Stimulated activated memory B cell treated with anti-CD40 and anti-IgM and Interleukin-4, amounts not matched to agents 10 μg/mL and 1 μg/mL and 100 μg/mL, for 72 hours (primary cell): Measurements from ENCODE around the gene ZNF484.
"Not testable (repeated sequence)": the region's sequence is repeated elsewhere in the genome, so short reads cannot be mapped to it uniquely, and the experiment has no call there.

Experiments
- ATAC-seq: fragments of 150-1000 bp; cut with Tn5 transposase; 2 replicates; pipeline ENCODE4 v1.10.0; 2021
- H3K27ac Mint-ChIP-seq: one replicate; pipeline ENCODE4 v1.8.0; 2022; ENCODE audit warnings: mild to moderate bottlenecking, mixed read lengths
- H3K27me3 Mint-ChIP-seq: one replicate; pipeline ENCODE4 v1.8.0; 2022; ENCODE audit warnings: mixed read lengths
- H3K36me3 Mint-ChIP-seq: one replicate; pipeline ENCODE4 v1.8.0; 2022; ENCODE audit warnings: mixed read lengths
- H3K4me1 Mint-ChIP-seq: one replicate; pipeline ENCODE4 v1.8.0; 2022; ENCODE audit warnings: mixed read lengths
- H3K4me3 Mint-ChIP-seq: one replicate; pipeline ENCODE4 v1.8.0; 2022; ENCODE audit warnings: mild to moderate bottlenecking, moderate library complexity, mixed read lengths
- H3K9me3 Mint-ChIP-seq: one replicate; pipeline ENCODE4 v1.8.0; 2022; ENCODE audit warnings: mixed read lengths

The ZNF484 gene

GRCh38 chr9:92883666-92884405 is 6.0 kb upstream of the ZNF484 start:
- H3K4me1 Mint-ChIP-seq, H3K9me3 Mint-ChIP-seq, ATAC-seq, H3K4me3 Mint-ChIP-seq, H3K36me3 Mint-ChIP-seq, H3K27ac Mint-ChIP-seq: not testable (repeated sequence)
- peaks cover 38% of the 10 kb centered on the region for H3K27me3 Mint-ChIP-seq

- Mint-ChIP-seq H3K36me3 (peaks cover 10% of the 10 kb centered on the region), H3K27me3 (peaks cover 38% of the 10 kb centered on the region), H3K4me3 (no peak overlapping the region), H3K9me3 (no peaks in the 10 kb centered on the region), H3K27ac (no peak overlapping the region), H3K4me1 (peaks cover 13% of the 10 kb centered on the region)
- no peak for ATAC-seq
Observed at GRCh38 chr9:92882276-92882675, 4.4 kb upstream of the ZNF484 start.

- Mint-ChIP-seq H3K27ac (no peak overlapping the region), H3K4me3 (no peak overlapping the region), H3K36me3 (peaks cover 36% of the 10 kb centered on the region), H3K9me3 (no peaks in the 10 kb centered on the region), H3K4me1 (peaks cover 51% of the 10 kb centered on the region), H3K27me3 (no peaks in the 10 kb centered on the region)
- ATAC-seq = no peak
Observed at GRCh38 chr9:92875373-92875772, 2.5 kb downstream of the ZNF484 start.

- no peak overlapping the region for H3K27ac Mint-ChIP-seq
Observed at GRCh38 chr9:92870289-92870688, 7.5 kb downstream of the ZNF484 start.

GRCh38 chr9:92866600-92866999 is 11.2 kb downstream of the ZNF484 start:
- H3K27me3 Mint-ChIP-seq, ATAC-seq, H3K27ac Mint-ChIP-seq, H3K9me3 Mint-ChIP-seq, H3K4me3 Mint-ChIP-seq: not testable (repeated sequence)
- Mint-ChIP-seq H3K4me1 (peaks cover 52% of the 10 kb centered on the region), H3K36me3 (peaks cover 89% of the 10 kb centered on the region)

More at GRCh38 chr9:92870289-92870688, 7.5 kb downstream of the ZNF484 start:
- Mint-ChIP-seq H3K36me3 (peaks cover 69% of the 10 kb centered on the region), H3K4me1 (peaks cover 41% of the 10 kb centered on the region), H3K9me3 (peaks cover 3% of the 10 kb centered on the region), H3K4me3 (no peak overlapping the region), H3K27me3 (no peaks in the 10 kb centered on the region)
- ATAC-seq = no peak

- Mint-ChIP-seq H3K4me3 (no peak overlapping the region), H3K27ac (no peak overlapping the region), H3K9me3 (peaks cover 5% of the 10 kb centered on the region), H3K4me1 (peaks cover 35% of the 10 kb centered on the region), H3K36me3 (peaks cover 89% of the 10 kb centered on the region), H3K27me3 (no peaks in the 10 kb centered on the region)
- no peak for ATAC-seq
Observed at GRCh38 chr9:92864152-92864551, 13.7 kb downstream of the ZNF484 start.

GRCh38 chr9:92860867-92861266 is 17.0 kb downstream of the ZNF484 start:
- no peak overlapping the region for H3K4me3 Mint-ChIP-seq
- peaks cover 25% of the 10 kb centered on the region for H3K4me1 Mint-ChIP-seq
- no peak overlapping the region for H3K27ac Mint-ChIP-seq
- H3K36me3 Mint-ChIP-seq = peaks cover 91% of the 10 kb centered on the region
- no peak for ATAC-seq
- H3K9me3 Mint-ChIP-seq = peaks cover 2% of the 10 kb centered on the region
- no peaks in the 10 kb centered on the region for H3K27me3 Mint-ChIP-seq

GRCh38 chr9:92857236-92857635 is 20.6 kb downstream of the ZNF484 start:
- Mint-ChIP-seq H3K4me1 (peaks cover 3% of the 10 kb centered on the region), H3K27ac (no peak overlapping the region), H3K27me3 (no peaks in the 10 kb centered on the region), H3K9me3 (peaks cover 7% of the 10 kb centered on the region), H3K36me3 (peaks cover 94% of the 10 kb centered on the region), H3K4me3 (no peak overlapping the region)
- no peak for ATAC-seq

- Mint-ChIP-seq H3K36me3 (peaks cover 99% of the 10 kb centered on the region), H3K27me3 (no peaks in the 10 kb centered on the region), H3K4me1 (no peaks in the 10 kb centered on the region), H3K9me3 (peaks cover 10% of the 10 kb centered on the region), H3K27ac (no peak overlapping the region), H3K4me3 (no peak overlapping the region)
- ATAC-seq = no peak
Observed at GRCh38 chr9:92853716-92854115, 24.1 kb downstream of the ZNF484 start.

GRCh38 chr9:92850898-92851297 is 26.9 kb downstream of the ZNF484 start:
- Mint-ChIP-seq H3K36me3 (peaks cover 99% of the 10 kb centered on the region), H3K4me1 (no peaks in the 10 kb centered on the region), H3K27ac (no peak overlapping the region), H3K9me3 (peaks cover 22% of the 10 kb centered on the region), H3K27me3 (no peaks in the 10 kb centered on the region), H3K4me3 (no peak overlapping the region)
- no peak for ATAC-seq

- Mint-ChIP-seq H3K9me3 (peaks cover 26% of the 10 kb centered on the region), H3K36me3 (peaks cover 98% of the 10 kb centered on the region)
- H3K4me3 Mint-ChIP-seq, H3K27ac Mint-ChIP-seq, H3K4me1 Mint-ChIP-seq, H3K27me3 Mint-ChIP-seq, ATAC-seq: not testable (repeated sequence)
Observed at GRCh38 chr9:92848740-92849139, 29.1 kb downstream of the ZNF484 start.

- Mint-ChIP-seq H3K4me3 (no peak overlapping the region), H3K27me3 (no peaks in the 10 kb centered on the region), H3K36me3 (peaks cover 93% of the 10 kb centered on the region), H3K9me3 (peaks cover 26% of the 10 kb centered on the region), H3K27ac (no peak overlapping the region), H3K4me1 (no peaks in the 10 kb centered on the region)
- ATAC-seq = no peak
Observed at GRCh38 chr9:92846662-92847145, 31.1 kb downstream of the ZNF484 start.

GRCh38 chr9:92838411-92838810 is 39.4 kb downstream of the ZNF484 start:
- not testable (repeated sequence) for H3K4me3 Mint-ChIP-seq, ATAC-seq, H3K27me3 Mint-ChIP-seq, H3K27ac Mint-ChIP-seq, H3K4me1 Mint-ChIP-seq
- Mint-ChIP-seq H3K36me3 (peaks cover 37% of the 10 kb centered on the region), H3K9me3 (peaks cover 24% of the 10 kb centered on the region)

- Mint-ChIP-seq H3K27ac (no peak overlapping the region), H3K9me3 (peaks cover 21% of the 10 kb centered on the region), H3K27me3 (no peaks in the 10 kb centered on the region), H3K4me1 (no peaks in the 10 kb centered on the region), H3K36me3 (peaks cover 25% of the 10 kb centered on the region), H3K4me3 (no peak overlapping the region)
- ATAC-seq = no peak
Observed at GRCh38 chr9:92837191-92837590, 40.6 kb downstream of the ZNF484 start.

- no peak overlapping the region for H3K27ac Mint-ChIP-seq
- no peaks in the 10 kb centered on the region for H3K4me1 Mint-ChIP-seq
- H3K9me3 Mint-ChIP-seq = peaks cover 2% of the 10 kb centered on the region
- no peaks in the 10 kb centered on the region for H3K27me3 Mint-ChIP-seq
- no peaks in the 10 kb centered on the region for H3K36me3 Mint-ChIP-seq
- H3K4me3 Mint-ChIP-seq = no peak overlapping the region
- no peak for ATAC-seq
Observed at GRCh38 chr9:92829420-92829819, 48.4 kb downstream of the ZNF484 start.

- not testable (repeated sequence) for H3K36me3 Mint-ChIP-seq, H3K27me3 Mint-ChIP-seq, ATAC-seq, H3K9me3 Mint-ChIP-seq, H3K4me1 Mint-ChIP-seq, H3K27ac Mint-ChIP-seq, H3K4me3 Mint-ChIP-seq
Observed at GRCh38 chr9:92825065-92825464, 52.8 kb downstream of the ZNF484 start.
